T follicular helper cell (primary cell): ENCODE data around the gene ECE1.

ENCODE experiments used
- DNase-seq: peaks from one replicate; pipeline ENCODE4 v3.0.0-alpha.2; 2020; ENCODE audit warnings: low read depth

Gene ECE1

GRCh38 chr1:21308847-21309652, 18.8 kb upstream of the ECE1 start:
- no peak for DNase-seq

DNA sequence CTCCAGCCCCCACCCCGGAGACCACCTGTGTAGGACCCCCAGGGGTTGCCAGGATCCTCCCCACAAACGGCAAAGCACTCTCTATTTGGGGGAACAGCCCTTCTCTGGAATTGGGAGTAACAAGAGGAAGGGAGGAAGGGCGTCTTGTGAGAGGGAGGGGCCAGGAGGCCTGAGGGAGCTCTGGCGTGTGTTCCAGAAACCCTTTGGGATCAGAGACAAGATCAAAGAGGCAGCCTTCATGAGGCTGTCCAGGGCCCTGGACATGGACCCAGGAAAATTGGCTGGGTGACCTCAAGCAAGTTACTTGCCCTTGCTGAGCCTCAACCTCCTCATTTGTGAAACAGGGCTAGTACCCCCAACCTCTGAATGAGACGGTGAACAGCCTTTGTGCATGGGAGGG, 18.1 kb upstream of the ECE1 start:
- no peak for DNase-seq

GRCh38 chr1:21307663-21308305, 17.5 kb upstream of the ECE1 start:
- DNase-seq, result no peak

- no peak for DNase-seq
Measured at GRCh38 chr1:21307210-21307609, 16.9 kb upstream of the ECE1 start.

DNA sequence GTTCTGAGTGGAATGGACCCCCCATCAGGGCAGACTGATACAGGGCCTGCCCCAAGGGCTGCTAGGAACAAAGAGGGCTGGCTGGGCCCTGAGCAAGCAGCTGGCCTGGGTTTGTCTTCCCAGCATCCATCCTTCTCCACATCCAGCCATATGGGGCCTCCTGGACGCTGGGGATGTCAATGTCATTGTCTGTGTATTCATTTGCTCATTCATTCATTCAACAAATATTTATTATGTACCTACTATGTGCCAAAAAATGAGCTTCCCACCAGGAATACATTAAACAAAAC, 15.6 kb upstream of the ECE1 start:
- DNase-seq, result no peak

- DNase-seq, result no peak
Measured at GRCh38 chr1:21305155-21305899, 15.1 kb upstream of the ECE1 start.

DNA sequence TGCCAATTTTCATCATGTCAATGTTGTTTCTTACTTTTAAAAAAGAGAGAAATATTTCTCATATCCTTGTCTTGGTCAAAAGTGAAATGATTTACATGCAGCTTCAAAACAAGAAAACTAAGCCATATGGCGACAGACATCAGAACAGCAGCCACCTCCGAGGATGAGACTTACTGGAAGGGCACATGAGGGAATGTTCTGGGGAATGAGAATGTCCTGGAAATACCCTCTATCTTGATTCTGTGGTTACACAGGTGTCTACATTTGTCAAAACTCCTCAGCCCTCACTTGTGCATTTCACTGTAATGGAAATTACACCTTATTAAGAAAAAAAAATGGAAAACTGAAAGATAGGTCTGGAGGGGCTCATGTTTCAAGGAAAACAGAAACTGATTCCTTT, 14.2 kb upstream of the ECE1 start:
- no peak for DNase-seq

GRCh38 chr1:21302747-21303715, 12.8 kb upstream of the ECE1 start:
- DNase-seq, result no peak

DNA sequence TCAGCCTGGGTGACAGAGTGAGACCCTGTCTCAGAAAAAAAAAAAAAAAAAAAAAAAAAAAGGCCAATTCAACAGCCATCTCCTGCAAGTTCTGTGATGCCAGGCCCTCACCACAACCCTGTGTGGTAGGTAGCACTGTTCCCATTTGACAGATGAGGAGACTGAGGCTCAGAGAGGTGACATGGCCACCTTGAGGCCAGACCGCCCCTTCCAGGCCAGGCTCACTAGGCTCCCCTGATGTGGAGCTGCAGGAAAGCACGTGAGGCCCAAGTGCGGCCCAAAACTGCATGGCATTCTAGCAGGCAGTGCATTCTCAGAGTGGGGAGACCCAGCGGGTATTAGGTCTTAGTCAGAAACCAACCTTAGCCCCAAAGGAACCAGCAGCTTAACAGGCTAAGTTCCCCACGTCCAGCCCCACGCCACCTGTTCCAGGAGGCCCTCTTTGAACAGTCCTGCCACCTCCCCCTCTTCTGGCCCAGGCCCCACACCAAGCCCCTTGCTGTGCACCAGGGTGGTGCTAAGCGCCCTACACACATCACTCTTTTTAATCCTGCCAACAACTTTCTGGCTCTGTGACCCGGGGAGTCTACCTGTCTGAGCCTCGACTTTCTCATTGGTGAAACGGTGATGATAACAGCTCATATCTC, 11.7 kb upstream of the ECE1 start:
- no peak for DNase-seq

- no peak for DNase-seq
Measured at GRCh38 chr1:21300774-21301173, 10.5 kb upstream of the ECE1 start.

- no peak for DNase-seq
Measured at GRCh38 chr1:21299780-21300395, 9.6 kb upstream of the ECE1 start.

GRCh38 chr1:21298981-21299391, 8.7 kb upstream of the ECE1 start:
- no peak for DNase-seq

GRCh38 chr1:21297975-21298374, 7.7 kb upstream of the ECE1 start:
- DNase-seq, result no peak

GRCh38 chr1:21296509-21297354, 6.5 kb upstream of the ECE1 start:
- no peak for DNase-seq

- DNase-seq, result no peak
Measured at GRCh38 chr1:21295545-21295944, 5.3 kb upstream of the ECE1 start.

DNA sequence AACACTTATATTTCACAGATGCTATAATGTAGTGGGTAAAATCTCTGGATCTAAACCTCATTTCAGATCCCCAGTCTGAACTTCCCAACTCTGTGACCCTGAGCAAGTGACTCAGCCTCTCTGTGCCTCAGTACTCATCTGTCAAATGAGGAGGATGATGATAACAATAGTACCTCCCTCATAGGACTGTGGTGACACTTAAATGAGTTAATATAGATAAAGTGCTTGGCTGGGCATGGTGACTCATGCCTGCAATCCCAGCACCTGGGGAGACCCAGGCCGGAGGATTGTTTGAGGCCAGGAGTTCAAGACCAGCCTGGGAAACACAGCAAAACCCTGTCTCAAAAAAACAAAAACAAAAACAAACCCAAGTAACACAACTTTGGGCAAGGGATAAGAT, 4.7 kb upstream of the ECE1 start:
- peak; percentile 29 for DNase-seq

DNA sequence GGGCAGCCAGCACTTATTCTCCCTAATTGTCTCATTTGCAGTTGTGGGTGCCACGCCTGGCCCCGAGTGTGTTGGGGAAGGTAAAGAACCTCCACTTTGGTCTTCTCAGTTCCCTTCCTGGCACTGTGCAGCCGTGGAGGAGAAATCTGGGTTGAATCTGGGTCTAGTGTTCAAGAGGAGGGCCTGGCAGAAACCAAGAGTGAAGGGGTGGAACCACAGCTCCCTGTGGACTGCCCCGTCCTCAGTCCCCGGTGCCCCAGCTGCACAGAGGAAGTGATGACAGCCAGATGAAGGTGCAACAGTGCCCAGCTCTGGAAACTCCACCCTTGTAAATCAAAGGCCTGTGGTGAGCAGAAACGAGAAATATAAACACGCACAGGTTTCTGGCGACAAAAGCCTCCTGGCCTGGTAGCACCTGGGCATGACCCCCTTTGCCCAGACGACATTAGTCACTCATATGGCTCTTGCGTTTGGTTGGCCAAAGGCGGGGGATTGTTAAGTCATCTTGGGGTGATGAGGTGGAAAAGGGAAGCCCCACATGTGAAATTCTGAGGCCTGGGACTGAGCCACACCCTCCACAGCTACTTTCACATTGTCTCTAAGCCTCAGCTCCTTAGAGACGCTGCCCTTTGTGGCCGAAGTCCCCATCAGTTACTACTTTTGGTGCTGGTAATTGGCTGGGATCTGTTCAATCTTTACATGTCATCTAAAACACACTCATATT, 4.2 kb upstream of the ECE1 start:
- peak; percentile 81 for DNase-seq

DNA sequence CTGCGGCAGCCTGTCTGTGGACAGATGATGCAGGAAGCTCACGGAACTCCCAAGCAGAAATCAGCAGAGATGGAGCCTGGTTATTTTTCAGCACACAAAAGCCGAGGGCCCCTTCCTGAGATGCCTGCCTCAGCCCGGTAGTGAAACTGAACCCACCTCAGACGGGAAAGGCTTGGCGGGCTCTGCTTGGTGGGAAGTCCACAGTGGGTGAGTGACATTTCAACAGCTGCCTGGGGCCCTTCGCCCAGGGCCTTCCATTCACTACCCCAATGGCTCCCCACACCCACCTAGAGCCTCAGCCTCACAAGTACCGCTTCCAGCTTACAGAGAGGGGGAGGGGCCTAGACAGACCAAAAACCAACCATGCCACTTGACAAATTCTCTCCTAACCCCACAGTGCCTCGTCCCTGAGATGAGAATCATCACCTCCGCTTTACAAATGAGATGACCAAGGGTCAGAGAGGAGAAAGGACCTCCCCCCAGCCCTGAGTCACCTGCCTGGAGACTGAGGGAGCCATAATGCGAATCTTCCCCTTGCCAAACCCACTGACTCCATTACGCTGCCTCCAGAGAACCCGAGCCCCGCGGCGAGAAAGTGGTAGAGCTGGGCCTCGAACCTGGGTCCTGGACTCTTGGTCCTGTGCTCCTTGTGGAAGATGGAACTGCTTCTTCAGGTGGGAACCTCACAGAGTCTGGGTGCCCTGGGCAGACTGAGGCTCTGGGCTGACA, 3.4 kb upstream of the ECE1 start:
- peak; percentile 39 for DNase-seq
